Panc1 (cell line): ENCODE measurements around the gene ARHGAP31.

ENCODE experiments used
- POLR2AphosphoS5 ChIP-seq: IDR thresholded peaks from 2 replicates; pipeline ENCODE4 v1.6.1; 2012; ENCODE audit warnings: mild to moderate bottlenecking, low read depth, low read length, moderate library complexity
- SIN3A ChIP-seq: IDR thresholded peaks from 2 replicates; pipeline ENCODE4 v1.6.1; 2012; ENCODE audit warnings: low read depth, mild to moderate bottlenecking, low read length, moderate library complexity, borderline replicate concordance; ENCODE audit not compliant: insufficient read depth
- TCF7L2 ChIP-seq: IDR thresholded peaks from 2 replicates; pipeline ENCODE4 v1.6.1; 2011; ENCODE audit warnings: mild to moderate bottlenecking, low read depth, low read length, inconsistent platforms
- TF ChIP-seq, protein P1 (sequence below), 2 experiments: IDR thresholded peaks; 2 replicates each; pipeline ENCODE4 v1.6.1; 2011 to 2012; ENCODE audit warnings: low read depth in 2 of 2, control low read depth in 1 of 2, low read length in 1 of 2, mild to moderate bottlenecking in 1 of 2, moderate library complexity in 1 of 2; ENCODE audit not compliant: insufficient read depth in 1 of 2
- TF ChIP-seq, protein P2 (sequence below): fragments of 450-650 bp; IDR thresholded peaks from 2 replicates; pipeline ENCODE4 v1.5.1; 2017; ENCODE audit warnings: mild to moderate bottlenecking

DNA sequence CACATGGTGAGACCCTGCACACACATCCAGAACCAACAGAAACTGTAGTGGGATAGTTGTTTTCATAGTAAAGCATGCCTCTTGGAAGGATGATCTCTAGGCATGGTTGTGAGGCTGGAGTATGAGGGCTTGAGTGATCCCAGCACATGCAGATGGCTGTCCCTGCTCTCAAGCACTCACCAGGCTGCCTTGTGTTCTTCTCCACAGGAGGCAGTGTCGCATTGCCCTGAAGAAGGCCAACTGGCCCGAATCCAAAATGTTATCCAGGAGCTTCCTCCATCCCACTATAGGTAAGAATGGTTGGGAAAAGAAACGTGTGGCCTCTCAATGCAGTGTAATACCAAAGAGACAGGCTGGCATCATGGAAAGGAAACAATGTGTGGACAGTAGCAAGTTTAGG is 86.5 kb downstream of the ARHGAP31 start:
- TF ChIP-seq, protein P1, sequence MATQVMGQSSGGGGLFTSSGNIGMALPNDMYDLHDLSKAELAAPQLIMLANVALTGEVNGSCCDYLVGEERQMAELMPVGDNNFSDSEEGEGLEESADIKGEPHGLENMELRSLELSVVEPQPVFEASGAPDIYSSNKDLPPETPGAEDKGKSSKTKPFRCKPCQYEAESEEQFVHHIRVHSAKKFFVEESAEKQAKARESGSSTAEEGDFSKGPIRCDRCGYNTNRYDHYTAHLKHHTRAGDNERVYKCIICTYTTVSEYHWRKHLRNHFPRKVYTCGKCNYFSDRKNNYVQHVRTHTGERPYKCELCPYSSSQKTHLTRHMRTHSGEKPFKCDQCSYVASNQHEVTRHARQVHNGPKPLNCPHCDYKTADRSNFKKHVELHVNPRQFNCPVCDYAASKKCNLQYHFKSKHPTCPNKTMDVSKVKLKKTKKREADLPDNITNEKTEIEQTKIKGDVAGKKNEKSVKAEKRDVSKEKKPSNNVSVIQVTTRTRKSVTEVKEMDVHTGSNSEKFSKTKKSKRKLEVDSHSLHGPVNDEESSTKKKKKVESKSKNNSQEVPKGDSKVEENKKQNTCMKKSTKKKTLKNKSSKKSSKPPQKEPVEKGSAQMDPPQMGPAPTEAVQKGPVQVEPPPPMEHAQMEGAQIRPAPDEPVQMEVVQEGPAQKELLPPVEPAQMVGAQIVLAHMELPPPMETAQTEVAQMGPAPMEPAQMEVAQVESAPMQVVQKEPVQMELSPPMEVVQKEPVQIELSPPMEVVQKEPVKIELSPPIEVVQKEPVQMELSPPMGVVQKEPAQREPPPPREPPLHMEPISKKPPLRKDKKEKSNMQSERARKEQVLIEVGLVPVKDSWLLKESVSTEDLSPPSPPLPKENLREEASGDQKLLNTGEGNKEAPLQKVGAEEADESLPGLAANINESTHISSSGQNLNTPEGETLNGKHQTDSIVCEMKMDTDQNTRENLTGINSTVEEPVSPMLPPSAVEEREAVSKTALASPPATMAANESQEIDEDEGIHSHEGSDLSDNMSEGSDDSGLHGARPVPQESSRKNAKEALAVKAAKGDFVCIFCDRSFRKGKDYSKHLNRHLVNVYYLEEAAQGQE (IDR thresholded peaks at IDR 0.05; ENCODE audit: insufficient read depth in 1 of 2, low read depth in 2 of 2, low read length in 1 of 2) = no peak
- TF ChIP-seq POLR2AphosphoS5 (no peak), SIN3A (no peak), TCF7L2 (no peak)
- TF ChIP-seq, protein P2, sequence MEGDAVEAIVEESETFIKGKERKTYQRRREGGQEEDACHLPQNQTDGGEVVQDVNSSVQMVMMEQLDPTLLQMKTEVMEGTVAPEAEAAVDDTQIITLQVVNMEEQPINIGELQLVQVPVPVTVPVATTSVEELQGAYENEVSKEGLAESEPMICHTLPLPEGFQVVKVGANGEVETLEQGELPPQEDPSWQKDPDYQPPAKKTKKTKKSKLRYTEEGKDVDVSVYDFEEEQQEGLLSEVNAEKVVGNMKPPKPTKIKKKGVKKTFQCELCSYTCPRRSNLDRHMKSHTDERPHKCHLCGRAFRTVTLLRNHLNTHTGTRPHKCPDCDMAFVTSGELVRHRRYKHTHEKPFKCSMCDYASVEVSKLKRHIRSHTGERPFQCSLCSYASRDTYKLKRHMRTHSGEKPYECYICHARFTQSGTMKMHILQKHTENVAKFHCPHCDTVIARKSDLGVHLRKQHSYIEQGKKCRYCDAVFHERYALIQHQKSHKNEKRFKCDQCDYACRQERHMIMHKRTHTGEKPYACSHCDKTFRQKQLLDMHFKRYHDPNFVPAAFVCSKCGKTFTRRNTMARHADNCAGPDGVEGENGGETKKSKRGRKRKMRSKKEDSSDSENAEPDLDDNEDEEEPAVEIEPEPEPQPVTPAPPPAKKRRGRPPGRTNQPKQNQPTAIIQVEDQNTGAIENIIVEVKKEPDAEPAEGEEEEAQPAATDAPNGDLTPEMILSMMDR = no peak
